Measurements from ENCODE around the gene LCE3A.

LCE3A gene

DNA sequence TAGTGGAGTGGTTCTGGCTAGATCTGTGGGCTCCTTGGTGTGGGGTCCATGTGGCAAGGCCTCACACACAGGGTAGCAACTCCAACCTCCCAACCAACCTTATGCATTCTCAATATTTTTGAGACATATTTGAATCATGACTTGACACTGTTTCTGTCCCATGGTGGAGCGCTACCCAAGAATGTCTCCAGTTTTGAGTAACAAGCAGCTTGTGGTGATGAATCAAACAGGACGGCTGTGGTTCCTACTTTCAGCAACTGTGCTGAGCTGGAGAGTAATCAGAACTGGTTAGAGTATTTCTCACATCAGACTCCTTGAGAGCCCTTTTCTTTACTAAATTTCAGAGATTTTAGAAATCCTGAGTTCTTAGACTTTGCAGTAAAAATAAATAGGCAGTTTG is 45.7 kb downstream of the LCE3A start:
- no peak for DNase-seq
